NCI-H345 treated with DMSO at 0.1 percent for 48 hours (cell line): ENCODE measurements around the gene AGAP1.

Experiments used
- DNase-seq: peaks from one replicate; lab custom pipeline; 2025; ENCODE audit not compliant: unreplicated experiment; lab: John Stamatoyannopoulos, UW

AGAP1 gene

DNA sequence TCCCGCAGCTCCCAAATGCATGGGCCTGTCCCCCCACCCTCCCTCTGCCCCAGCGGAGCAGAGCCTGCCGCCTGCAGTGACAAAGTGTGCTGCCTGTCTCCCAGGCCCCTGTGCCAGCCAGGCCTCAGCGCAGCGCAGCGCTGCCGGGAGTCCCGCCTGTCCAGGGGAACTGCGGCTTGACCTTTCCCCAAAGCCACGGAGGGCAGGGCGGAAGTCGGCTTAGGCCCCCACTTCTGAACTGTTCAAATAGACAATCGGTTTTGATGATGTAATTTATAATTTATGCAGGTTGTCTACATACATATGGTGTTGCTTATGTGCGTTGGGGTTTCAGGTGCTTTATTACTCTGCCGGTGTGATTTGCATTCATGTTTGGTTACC, 667.2 kb downstream of the AGAP1 start:
- DNase-seq: no peak

DNA sequence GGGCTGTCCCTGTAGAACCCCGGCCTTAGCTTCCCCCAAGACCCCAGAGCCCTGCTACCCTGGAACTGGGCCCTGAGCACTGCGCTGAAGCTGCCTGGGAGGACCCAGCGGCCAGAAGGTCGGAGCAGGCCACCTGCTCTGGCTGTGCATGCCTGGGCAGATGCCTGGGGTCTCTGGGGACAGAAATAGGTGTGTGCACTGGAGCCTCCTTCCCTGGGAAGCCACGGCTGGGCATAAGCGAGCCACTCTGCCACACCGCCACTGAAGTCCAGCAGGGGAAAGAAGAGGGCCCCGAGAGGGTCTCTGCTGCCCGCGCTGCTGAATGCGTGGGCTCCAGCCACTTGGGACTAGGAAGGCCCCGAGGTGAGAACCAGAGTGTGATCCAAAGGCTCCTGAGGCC, 667.7 kb downstream of the AGAP1 start:
- no peak for DNase-seq

DNA sequence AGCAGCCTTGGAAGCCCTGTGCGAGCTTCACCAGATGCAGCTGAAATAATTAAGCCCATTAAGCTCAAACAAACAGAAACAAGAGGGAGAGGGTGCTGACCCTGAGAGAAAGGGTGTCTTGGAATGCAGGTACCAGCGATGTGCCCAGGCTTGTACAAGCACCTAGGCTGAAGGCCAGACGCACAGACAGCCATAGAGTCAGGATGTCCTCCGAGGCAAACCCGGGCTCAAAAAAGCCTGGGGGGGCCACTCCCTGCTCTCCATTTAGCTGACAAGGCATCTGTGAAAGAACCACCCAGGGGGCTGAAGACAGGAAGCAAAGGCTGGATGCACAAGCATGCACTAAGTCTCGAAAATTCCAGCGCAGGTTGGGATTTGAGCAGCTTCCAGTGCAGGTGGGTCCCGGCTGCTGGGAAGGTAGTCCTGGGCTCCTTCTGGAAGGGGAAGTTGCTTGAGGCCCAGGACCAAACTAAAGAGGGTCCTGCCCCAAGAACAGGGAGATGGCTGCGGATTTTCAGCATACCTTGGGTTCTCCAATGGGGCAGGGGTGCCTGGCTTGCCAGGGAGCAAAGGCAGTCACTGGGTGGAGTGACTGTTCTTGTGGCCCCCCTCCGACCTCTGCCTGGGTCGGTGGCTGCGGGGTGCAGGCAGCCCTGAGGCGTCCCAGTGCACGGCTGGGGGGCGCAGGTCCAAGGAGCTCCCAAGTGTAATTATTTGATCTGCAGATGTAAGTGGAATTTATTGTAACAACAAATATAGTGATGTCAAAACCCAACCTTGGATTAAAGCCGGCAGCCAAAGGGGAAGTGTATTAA, 668.4 kb downstream of the AGAP1 start:
- DNase-seq: no peak

DNA sequence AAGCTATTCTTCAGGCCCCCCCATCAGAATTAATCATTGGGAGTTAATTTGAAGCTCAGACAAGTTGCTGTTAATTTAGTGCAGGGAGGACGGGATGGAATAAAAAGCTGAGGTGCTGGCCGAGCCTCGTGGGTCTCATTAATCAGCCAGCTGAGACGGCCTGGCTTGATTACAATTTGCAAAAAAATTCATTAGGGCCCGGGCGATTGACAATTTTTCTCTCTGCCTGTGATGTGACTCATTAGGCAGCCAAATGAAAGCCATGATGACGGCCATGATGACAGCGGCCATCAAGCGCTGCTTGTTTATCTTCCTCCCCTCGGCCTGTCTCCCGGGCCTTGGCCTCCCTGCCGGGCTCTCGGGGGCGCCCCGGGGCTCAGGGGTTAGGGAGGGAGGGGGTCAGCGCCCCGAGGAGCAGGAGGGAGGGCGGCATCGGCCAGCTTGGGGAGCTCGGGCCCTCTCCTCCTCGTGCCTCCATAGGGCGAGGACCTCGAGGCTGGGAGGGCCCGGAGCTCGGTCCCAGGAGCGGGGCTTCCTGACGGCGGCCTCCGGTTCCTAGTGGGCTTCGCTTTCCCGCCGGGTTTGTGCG, 669.1 kb downstream of the AGAP1 start:
- no peak for DNase-seq

DNA sequence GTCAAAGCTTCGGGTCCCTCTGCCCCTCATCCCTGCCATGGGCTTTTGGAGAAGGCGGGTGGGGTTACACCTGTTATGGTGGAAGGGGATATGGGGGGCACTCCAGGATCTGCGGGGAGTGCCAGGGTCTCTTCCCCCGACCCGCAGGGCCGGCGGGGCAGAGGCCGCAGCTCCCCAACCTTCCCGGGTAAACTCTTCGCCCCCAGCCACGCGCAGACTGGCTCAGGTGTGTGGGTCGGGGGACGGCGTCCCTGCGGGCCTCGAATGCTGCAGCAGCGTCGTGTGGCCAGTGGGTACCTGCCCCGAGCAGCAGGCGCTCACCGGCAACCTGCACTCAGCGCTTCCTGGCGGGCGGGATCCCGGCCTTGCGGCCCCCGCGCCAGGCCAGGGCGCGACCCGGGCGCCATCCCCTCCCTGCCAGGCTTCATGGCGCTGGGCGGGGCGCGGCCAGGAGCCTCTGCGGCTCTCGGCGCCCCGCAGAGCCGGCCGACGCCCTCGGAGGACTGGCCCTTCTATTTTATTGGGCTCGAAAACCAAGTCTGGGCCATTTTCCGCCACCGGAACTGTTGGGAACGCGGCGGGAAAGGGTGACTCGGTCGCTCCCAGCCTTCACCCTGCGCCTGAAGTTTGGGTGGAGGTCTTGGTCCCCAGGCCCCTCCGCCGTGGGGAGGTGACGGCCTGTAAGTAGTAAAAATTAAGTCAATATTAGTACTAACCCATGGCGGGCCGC, 669.8 kb downstream of the AGAP1 start:
- DNase-seq: no peak

DNA sequence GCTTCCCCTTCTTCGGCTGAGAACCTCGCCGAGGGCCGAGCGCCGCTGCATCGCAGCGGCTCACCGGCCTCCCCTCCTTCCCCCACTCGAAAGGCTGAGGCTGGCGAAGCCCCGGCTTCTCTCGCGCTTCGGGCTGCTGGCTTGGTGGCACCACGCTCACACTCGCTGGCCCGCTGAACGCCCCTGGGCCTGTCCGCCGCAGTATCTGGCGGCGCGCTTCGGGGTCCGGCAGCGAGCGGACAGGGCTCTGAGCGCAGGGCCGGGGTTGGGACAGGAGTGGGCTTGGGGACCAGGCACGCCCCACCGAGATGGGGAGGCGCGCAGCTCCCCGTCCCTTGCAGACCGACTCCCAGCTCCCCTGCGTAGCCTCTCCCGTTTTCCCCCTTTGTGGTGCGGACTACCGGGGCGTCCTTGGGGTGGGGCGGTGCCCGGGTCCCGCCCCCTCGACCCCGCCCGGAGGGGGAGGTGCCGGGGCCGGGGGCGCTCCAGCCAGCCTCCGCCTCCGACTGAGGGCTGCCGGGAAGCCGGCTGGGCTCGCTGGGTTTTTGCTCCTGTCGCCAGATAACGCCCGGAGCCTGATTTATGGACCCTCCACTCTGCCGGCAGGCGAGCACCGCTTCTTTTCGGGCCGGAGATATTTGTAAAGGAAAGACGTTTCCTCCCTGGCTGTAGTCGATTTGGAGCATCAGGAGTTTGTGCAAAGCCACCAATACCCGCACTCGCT, 670.5 kb downstream of the AGAP1 start:
- no peak for DNase-seq

DNA sequence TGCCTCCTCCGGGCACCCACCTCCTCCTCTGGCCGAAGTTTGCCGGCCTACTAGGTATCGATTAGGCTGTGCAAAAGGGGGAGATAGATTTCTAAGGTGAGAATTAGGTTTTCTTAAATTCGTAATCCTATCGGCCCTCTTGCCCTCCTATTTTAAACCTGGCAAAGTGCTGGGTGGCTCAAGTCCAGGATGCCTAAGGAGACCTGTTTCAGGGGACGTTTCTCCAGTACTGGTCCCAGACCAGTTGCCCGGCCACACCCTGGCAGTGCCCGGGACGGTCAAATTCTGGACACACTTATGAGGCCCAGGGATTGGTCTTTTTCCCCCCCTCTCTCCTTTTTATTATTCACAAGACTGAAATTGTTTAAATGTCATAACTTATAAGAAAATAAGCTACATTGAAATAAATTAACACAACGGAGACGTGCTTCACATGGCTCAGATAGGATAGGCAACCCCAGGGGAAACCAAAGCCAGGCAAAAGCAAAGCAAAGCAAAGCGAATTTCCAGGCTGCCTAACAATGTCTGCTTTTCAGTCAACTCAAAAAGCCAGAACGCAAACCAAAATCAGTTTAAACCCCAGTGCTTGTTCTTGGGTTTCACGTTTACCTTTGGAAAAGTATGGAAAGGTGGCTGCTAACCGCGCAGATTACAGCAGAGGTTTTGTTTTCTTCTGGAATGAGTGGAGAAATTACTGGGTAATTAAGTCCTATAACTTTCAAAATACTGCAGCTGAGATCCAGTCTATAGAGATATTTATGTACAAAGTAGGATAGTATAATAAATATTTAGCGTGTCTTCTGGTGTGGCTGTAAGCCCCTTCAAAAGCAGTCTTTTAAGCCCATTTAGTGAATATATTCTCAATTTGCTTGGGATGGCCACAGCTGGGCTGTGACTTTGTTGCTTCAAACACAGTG, 671.3 kb downstream of the AGAP1 start:
- DNase-seq: no peak

DNA sequence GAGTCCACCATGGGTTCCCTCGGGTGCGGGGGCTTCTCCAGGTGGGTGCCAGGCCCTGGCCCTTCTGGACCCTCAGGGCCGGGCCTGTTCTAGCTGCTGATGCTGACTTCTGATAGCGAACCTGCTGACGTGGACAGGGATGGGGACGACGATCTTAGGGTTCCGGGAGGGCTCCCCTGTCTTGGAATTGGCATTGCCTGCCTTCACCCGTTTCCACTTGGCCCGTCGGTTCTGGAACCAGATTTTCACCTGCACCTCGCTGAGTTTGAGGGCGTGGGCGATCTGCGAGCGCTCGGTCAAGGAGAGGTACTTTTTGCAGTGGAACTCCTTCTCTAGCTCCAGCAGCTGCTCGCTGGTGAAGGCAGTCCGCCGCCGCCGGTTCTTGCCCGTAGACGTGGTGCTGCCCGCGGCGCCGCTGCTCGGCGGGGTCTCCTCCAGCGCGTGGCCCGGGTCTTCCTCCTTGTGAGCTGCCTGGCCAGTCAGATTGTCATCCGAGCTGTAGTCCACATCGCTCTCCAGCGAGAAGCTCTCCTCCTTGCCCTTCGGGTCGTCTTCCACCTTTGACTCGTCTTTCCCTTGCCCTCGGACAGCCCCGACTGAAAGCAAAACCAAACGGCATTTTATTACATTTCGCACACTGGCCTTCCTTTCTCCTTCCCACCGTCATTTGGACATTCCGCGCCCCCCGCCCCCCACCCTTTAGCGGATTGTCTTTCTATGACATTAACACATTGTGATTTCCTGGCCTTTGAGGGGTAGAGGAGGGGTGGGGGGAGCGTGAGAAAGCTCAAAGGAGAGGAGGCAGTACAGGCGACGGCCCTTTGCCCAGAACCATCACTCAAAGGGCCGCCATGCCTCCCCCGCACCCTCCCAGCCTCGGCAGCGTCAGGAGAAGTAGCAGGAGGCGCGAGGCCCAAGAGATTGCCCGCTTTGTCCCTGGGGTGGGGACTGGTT, 672.3 kb downstream of the AGAP1 start:
- DNase-seq: no peak

DNA sequence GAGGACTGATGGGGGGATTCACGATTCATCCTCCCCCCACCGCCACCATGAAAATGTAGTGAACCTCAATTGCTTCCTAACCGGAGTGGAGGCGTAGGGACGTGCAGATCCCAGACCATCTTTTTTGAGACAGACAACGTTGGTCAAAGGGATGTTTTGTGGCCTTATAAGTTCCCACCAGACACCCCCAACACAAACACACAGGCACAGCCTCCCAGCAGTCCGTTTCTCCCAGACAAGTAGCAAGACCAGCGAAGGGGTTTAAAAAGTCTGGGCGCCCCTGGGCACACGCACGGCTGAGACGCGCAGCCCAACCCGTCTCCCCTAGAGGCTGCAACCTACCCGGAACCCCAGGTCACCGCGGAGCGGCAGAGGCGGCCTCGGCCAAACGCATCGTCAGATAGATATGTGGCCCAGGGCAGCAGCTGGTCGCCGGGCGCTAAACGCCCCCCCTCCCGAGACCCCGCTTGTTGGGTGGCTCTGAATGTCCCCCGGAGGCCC, 673.0 kb downstream of the AGAP1 start:
- DNase-seq: no peak

DNA sequence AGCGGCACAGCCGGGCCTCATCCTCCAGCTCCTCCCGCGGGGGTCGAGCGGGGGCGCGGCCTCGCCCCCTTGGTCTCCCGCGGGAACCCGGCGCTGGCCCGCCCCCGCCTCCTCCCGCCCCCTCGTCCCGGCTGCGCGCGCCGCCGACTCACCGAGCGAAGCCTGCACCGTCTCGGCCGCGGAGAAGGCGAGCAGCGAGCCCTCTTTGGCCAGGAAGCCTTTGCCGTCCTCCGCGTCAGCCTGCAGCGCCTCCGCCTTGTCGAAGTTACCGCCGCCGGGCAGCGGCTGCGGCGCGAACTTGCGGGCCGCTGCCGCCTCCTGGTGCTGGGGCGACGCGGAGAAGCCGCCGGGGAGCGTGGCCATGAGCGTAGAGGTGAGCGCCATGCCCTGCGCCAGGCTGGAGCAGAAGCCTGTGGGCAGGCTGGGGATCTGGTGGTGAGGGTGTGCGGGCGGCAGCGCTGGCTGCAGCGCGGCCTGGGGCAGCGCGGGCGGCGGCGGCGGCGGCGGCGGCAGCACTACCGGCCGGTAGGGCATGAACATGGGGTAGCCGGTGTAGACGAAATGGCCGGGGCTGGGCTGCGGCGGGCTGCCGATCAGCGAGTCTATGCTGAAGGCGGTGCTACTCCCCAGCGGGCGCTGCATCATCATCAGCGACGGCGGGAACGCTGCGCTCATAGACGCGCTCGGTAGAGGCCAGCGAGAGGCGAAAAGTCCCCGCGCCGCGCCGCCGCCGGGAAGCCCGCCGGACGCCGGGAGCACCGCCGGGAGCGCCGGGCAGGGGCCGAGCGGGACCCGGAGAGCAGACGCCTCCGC, 673.7 kb downstream of the AGAP1 start:
- no peak for DNase-seq

DNA sequence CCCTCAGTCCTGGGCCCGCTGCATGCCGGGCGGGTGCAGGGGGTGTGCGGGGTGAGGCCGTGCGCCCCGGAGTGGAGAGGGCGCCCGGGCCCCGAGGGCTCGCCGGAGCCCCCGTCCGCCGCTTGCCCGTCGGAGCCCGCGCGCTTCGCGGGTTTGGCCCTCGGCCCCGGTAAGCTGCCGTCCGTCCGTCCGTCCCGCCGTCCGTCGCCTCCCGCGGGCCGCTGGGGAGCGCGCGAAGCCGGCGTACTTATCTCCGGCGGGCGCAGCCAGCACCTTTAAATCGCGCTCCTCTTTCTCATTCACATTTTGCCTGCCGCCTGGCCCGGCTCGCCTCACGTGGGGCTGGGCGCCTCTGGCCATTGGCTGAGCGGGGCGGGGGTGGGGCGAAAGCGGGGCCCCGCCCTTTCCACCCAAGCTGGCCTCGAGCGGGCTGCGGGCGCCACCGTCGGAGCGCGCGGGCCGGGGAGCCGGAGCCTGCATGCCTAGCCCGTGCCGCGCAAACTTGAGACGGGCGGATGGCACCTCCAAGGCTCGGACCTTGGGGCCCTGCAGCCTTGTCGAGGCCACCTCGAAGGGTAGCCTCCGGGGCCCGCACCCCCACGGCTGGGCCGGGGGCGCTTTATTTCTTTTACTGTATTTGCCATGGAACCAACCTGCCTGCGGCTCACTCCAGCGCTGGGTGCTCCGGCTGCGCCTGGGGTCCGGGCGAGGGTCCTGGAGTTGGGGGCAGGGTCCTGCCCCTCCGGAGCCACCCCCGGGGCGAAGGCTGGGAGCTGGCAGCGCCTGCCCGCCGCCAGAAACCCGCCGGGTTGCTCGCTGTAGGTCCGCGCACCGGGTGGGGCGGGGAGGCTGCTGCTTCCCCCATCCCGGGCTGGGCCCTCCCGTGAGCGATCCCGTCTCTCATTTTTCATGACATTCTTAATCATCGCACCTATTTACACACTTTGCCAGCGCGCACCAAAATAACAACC, 674.6 kb downstream of the AGAP1 start, which contains the start of gene GBX2:
Gene GBX2, minus strand, starts transcription at position 277 of the 971 bp plus-strand sequence. CDS start 415 bp downstream, outside the sequence.
- DNase-seq: peak; percentile 46

DNA sequence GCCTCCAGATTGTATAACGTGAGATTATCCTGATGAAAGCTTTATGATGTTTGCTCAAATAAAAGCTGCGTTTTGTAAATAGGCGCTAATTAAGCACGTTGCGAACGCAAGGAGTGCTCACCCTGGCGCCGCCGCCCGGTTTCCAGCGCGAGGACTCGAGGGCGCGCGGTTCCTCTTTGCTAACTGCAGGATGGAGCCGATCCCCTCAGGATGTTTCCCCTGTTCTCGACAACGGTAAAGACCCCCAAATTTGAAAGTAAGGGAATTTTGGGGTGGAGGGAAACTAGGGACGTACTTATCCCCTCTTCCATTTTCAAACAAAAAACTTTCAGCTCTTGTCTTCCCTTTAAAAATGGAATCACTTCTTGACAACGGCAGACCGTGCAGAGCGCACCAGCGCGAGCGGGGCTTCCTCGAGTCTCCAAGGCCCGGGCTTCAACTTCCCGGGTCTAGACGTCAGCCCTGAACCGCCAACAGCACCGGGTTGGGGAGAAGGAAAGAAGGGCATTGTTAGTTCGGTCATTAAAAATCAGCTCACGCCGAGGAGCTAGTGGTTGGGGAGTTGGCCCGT, 675.4 kb downstream of the AGAP1 start:
- DNase-seq: no peak

DNA sequence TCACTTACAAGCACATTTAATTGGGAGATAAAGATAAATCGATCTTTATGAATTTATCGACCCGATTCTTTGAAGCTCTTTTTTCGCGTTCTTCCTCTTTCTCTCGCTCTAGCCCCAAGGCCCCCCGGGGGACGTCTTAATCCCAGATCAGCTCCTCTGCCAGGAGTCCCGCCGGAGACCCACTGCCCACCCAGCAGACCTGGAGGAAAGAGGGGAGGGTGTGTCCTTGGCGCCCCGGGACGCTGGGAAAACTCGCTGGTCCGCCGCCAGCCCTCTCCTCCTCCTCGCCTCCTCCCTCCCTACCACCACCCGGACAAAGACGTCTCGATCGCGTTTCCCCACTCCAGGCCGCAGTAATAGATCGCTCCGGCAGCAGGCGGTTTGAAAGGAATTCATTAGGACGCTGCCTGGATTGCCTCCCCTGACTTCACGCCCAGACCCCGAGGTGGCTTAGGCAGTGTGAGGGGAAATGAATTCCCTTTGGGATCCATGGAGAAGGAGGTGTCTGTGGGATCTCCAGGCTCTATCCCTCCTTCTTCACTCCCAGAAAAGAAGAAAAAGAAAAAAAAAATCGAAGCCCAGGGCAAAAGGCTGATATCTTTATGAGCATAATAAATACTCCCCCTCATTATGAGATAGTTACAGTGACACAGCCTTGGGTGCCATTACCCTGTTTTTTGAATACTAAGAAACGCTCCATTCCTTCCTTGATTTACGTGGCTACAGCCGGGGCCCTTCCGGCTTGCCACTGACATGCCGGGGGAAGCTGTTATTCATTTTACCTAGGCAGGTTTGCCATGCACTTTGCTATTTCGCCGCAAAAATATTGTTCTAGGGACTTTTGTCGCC, 676.1 kb downstream of the AGAP1 start:
- no peak for DNase-seq

DNA sequence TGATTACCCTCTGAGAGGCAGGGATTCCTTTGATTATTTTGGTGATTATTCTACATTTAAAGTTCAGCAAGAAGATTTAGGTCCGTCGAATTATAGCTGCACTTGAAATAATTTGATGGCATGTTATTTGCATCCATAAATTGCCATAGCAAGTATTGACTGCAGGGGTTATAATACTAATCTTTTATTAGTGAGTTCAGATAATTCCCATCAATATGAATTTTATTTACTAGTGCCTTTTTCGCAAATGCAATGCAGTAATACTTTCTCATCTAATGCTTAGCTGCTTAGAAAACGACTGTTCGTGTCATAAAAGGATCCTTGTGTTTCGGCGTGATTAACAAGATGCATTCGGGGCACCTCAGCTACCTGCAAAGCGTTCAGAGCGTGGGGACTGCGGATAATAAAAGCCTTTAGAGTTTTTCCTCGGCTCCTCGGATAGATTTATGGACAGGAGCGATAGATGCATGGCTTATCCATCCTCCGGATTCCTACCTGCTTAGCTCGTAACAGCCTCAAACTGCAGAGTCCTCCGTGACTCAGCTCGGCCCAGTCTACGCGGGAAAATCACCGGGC, 676.8 kb downstream of the AGAP1 start:
- no peak for DNase-seq

DNA sequence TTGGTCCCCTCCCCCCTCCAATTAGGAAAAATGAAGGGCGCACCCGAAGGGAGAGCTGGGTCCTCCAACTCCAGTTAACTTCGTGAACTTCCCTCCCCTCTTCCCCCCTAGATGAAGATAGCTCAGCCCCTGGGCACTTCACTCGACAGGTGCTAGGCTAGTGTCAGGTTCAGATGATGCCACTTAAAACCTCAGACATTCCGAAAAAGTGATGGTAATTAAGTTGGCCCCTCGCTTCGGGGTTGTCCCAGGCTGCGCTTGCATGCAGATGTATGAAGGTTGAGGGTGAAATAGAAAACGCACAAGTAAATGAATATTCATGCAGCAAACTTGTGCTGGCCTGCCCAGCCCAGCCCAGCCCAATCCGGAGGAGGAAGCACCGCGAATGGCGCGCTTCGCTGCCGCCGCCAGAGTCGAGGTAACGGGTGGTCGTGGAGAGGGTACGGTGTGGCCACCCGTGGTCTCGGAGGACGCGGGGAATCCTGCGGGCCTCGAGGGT, 677.4 kb downstream of the AGAP1 start:
- no peak for DNase-seq
